Activated CD8-positive, alpha-beta memory T cell treated with anti-CD3 and anti-CD28 coated beads, Interleukin-2, amount 50 U/mL, for 48 hours (primary cell): ENCODE data around the gene SON.
"Not testable (repeated sequence)": the region's sequence is repeated elsewhere in the genome, so short reads cannot be mapped to it uniquely, and the experiment has no call there.

Experiments used
- DNase-seq: peaks from one replicate; pipeline ENCODE4 v3.0.0-alpha.2; 2020

SON gene

DNA sequence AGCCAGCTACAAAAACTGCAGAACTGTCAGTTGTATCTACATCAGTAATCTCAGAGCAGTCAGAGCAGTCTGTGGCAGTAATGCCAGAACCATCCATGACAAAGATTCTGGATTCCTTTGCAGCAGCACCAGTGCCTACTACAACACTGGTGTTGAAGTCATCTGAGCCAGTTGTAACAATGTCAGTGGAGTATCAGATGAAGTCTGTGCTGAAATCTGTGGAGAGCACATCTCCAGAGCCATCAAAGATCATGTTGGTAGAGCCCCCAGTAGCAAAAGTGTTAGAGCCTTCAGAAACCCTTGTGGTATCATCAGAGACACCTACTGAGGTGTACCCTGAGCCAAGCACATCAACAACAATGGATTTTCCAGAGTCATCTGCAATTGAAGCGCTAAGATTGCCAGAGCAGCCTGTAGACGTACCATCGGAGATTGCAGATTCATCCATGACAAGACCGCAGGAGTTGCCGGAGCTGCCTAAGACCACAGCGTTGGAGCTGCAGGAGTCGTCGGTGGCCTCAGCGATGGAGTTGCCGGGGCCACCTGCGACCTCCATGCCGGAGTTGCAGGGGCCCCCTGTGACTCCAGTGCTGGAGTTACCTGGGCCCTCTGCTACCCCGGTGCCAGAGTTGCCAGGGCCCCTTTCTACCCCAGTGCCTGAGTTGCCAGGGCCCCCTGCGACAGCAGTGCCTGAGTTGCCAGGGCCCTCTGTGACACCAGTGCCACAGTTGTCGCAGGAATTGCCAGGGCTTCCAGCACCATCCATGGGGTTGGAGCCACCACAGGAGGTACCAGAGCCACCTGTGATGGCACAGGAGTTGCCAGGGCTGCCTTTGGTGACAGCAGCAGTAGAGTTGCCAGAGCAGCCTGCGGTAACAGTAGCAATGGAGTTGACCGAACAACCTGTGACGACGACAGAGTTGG lies 7.3 kb downstream of the SON start:
- no peak for DNase-seq

DNA sequence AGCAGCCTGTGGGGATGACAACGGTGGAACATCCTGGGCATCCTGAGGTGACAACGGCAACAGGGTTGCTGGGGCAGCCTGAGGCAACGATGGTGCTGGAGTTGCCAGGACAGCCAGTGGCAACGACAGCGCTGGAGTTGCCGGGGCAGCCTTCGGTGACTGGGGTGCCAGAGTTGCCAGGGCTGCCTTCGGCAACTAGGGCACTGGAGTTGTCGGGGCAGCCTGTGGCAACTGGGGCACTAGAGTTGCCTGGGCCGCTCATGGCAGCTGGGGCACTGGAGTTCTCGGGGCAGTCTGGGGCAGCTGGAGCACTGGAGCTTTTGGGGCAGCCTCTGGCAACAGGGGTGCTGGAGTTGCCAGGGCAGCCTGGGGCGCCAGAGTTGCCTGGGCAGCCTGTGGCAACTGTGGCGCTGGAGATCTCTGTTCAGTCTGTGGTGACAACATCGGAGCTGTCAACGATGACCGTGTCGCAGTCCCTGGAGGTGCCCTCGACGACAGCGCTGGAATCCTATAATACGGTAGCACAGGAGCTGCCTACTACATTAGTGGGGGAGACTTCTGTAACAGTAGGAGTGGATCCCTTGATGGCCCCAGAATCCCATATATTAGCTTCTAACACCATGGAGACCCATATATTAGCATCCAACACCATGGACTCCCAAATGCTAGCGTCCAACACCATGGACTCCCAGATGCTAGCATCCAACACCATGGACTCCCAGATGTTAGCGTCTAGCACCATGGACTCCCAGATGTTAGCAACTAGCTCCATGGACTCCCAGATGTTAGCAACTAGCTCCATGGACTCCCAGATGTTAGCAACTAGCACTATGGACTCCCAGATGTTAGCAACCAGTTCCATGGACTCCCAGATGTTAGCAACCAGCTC lies 8.2 kb downstream of the SON start:
- no peak for DNase-seq

DNA sequence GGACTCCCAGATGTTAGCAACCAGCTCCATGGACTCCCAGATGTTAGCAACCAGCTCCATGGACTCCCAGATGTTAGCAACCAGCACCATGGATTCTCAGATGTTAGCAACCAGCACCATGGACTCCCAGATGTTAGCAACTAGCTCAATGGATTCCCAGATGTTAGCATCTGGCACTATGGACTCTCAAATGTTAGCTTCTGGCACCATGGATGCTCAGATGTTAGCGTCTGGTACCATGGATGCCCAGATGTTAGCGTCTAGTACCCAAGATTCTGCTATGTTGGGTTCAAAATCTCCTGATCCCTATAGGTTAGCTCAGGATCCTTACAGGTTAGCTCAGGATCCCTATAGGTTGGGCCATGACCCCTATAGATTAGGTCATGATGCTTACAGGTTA lies 8.8 kb downstream of the SON start:
- DNase-seq = no peak

DNA sequence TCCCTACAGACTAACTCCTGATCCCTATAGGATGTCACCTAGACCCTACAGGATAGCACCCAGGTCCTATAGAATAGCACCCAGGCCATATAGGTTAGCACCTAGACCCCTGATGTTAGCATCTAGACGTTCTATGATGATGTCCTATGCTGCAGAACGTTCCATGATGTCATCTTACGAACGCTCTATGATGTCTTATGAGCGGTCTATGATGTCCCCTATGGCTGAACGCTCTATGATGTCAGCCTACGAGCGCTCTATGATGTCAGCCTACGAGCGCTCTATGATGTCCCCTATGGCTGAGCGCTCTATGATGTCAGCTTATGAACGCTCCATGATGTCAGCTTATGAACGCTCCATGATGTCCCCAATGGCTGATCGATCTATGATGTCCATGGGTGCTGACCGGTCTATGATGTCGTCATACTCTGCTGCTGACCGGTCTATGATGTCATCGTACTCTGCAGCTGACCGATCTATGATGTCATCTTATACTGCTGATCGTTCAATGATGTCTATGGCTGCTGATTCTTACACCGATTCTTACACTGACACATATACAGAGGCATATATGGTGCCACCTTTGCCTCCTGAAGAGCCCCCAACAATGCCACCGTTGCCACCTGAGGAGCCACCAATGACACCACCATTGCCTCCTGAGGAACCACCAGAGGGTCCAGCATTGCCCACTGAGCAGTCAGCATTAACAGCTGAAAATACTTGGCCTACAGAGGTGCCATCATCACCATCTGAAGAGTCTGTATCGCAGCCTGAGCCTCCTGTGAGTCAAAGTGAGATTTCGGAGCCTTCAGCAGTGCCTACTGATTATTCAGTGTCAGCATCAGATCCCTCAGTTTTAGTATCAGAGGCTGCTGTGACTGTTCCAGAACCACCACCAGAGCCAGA lies 9.5 kb downstream of the SON start:
- DNase-seq = no peak

DNA sequence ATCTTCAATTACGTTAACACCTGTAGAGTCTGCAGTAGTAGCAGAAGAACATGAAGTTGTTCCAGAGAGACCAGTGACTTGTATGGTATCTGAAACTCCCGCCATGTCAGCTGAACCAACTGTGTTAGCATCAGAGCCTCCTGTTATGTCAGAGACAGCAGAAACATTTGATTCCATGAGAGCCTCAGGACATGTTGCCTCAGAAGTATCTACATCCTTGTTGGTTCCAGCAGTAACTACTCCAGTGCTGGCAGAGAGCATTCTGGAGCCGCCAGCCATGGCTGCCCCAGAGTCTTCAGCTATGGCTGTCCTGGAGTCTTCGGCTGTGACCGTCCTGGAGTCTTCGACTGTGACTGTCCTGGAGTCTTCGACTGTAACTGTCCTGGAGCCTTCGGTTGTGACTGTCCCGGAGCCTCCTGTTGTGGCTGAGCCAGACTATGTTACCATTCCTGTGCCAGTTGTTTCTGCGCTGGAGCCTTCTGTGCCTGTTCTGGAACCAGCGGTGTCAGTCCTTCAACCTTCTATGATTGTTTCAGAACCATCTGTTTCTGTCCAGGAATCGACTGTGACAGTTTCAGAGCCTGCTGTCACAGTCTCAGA lies 10.3 kb downstream of the SON start:
- DNase-seq = no peak

DNA sequence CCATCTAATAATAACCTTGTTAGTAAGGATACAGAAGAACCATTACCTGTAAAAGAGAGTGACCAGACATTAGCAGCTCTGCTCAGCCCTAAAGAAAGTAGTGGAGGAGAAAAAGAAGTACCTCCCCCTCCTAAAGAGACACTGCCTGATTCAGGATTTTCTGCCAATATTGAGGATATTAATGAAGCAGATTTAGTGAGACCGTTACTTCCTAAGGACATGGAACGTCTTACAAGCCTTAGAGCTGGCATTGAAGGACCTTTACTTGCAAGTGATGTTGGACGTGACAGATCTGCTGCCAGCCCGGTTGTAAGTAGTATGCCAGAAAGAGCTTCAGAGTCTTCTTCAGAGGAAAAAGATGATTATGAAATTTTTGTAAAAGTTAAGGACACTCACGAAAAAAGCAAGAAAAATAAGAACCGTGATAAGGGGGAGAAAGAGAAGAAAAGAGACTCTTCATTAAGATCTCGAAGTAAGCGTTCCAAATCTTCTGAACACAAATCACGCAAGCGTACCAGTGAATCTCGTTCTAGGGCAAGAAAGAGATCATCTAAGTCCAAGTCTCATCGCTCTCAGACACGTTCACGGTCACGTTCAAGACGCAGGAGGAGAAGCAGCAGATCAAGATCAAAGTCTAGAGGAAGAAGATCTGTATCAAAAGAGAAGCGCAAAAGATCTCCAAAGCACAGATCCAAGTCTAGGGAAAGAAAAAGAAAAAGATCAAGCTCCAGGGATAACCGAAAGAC lies 11.6 kb downstream of the SON start:
- no peak for DNase-seq

DNA sequence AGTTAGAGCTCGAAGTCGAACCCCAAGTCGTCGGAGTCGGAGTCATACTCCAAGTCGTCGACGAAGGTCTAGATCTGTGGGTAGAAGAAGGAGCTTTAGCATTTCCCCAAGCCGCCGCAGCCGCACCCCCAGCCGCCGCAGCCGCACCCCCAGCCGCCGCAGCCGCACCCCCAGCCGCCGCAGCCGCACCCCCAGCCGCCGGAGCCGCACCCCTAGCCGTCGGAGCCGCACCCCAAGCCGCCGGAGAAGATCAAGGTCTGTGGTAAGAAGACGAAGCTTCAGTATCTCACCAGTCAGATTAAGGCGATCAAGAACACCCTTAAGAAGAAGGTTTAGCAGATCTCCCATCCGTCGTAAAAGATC lies 12.1 kb downstream of the SON start:
- no peak for DNase-seq

DNA sequence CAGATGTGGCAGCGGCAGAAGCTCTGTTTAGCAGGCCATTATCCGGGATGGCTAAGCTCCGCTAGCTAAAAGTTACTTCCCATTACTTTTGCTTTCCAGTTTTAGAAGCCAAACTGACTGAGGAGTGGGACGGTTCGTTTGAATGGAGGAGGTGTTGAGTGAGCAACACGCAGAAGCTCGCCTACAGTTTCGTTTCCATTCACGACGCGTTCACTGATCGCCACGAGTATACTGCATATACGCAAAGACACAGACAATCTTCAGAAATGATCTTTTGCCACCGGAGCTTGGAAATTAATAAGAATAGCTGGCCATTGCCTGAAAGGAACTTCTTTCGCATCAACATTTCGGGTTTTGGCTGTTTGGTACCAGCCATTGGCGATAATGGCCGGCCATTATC lies 14.6 kb downstream of the SON start:
- DNase-seq = no peak

DNA sequence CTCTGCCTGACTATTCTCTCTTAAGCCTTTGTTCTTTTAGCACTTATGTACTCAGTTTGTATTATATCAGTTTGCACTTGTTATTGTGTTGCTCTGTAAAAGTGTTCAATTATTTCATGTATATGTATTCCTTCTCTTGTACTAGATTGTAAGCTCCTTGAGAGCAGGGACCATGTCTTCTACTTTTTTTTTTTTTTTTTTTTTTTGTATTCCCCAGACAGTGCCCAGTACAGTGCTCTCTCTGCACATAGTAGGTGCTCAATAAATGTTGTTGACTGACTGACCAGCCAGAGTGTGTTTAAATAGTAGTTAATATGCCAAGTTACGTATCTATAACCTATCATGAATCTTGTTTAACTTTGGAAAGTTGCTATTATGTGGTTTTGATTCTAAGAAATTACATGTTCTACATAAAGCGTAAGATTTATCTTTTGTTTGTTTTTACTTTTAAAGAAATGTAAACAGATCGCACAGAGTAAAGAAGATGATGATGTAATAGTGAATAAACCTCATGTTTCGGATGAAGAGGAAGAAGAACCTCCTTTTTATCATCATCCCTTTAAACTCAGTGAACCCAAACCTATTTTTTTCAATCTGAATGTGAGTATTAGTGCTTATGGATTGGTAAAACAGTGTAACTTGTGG lies 16.1 kb downstream of the SON start:
- DNase-seq = no peak

DNA sequence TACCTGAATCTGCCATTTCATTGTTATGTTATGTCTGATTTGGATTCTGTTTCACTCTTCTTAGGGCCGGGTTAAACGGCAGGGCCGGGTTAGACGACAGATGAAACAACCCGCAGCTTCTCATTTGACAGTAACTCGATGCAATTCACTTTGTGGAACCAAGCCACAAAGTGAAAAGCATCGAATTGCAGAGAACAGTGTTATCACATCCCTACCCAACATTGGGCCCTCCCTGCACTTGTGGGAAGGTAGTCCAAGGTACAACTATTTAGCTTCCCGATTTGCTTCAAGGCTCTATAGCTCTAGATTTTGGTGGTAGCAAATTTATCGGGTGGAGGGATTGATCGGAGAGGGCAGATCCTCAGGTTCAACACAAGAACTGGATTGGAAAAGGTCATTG lies 17.0 kb downstream of the SON start:
- no peak for DNase-seq

DNA sequence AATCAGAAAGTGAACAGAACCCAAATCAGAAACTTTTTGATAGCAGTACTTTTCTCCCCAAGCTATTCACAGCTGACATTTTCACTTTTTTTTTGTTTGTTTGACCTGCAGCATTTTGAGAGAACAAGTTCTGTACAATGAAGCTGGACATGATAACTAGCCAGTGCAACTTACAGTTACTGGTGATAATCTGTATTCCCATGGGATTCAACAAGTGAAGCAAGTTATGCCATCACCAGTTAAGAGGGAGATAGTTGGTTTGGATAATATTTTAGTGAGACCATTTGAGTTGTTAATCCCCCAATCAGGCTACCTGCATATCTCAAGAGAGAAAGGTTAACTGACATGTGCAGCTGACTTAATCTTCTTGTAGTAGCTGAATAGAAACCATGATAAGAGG lies 18.1 kb downstream of the SON start:
- DNase-seq = no peak

DNA sequence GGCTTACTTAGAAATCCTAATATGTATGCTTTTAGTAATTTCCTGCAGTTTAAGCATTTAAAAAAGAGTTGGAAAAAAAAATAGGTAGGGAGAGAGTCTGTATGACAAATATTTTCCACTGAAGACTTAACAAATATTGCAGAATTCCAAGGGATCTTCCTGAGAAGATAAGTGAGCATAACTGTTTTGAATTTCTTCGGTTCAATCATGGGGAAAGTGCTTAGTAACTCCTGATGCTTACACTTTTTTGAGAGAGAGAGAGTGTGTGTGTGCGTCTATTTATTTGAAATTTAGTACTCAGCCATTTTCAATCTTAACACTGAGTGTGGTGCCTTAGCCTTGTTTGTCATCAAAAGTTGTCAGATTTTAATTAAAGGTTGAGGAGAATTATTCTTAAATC lies 18.5 kb downstream of the SON start:
- no peak for DNase-seq

DNA sequence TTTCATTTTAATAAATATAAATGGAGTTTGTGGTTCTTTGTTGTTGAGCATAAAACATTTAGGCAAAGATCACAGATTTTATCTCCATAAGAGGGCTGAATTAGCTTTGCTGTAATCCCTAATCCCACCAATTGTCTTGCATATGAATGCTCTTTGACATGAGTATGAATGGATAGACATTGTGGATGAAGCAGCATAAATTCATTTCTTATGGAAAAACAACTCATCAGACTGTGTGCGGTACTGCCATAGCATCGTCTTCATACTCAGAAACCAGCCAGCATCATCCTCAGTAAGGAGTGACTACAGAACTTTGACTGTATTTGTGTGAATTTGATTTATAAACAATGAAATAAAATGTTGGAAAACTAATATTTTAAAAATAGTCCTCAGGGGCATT lies 19.6 kb downstream of the SON start:
- DNase-seq = no peak

DNA sequence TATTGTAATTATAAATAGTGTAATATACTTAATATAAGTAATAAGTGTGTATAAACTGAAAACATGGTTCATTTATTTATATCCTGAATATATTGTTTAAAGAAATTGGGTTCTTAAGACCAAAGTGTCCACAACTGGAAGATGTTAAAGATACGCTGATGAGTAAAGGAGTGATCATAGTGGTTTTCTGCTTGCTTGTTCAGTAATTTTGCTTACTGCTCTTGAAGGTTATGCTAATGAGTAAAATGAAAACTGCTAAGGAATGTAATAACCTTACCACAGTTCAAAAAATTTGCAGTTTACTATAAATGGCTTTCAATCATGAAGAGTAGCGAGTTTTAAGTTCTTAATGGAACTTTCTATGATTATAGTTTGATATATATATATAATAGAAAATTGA lies 23.7 kb downstream of the SON start:
- no peak for DNase-seq

DNA sequence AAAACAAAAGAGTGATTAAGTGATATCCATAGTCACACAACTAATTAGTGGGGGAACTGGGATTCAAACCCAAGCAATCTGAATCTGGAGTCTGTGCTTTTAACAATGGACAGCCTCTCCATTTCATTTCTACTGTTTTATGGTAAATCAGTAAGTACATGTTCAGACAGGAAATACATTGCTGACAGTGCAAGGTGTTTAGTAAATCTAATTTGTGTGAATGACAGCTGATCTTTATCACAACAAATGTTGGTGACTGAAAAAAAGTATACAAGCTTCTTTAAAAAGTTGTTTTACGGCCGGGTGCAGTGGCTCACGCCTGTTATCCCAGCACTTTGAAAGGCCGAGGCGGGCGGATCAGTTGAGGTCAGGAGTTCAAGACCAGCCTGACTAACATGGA lies 25.1 kb downstream of the SON start:
- no peak for DNase-seq

DNA sequence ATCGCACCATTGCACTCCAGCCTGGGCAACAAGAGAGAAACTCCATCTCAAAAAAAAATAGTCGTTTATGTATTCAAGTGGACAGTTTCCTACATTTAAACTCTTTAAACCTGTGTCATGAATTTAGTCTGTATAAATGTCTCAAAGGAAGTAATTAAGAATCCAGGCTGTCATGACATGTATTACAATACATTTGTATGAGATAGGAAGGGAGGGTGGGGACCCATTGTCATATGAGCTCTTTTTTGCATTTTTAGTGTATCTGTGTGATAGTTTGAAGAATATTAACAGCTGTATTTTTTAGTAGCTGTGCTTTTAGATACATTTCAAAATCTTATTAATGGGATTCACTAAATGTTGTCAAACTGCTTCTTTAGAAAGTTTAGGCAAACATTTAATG lies 25.6 kb downstream of the SON start:
- DNase-seq = no peak

DNA sequence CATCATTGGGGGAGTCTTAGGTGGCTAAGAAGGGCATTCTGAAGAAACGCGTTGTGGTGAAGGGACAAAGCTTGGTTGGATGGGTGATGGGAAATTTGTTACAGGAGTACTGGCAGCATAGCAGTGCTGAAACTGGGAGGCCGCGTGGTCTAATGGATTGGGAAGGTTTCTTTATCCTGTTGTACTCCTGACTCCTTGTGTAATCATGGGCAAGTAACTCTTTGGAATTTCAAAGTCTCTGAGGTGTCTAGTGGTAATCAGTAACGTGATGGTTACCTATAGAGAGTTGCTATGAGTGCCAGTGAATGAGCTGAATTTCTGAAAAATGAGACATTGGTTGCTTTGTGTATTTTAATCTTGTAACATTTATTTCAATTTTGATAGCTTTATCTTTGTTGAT lies 27.2 kb downstream of the SON start:
- DNase-seq = no peak

DNA sequence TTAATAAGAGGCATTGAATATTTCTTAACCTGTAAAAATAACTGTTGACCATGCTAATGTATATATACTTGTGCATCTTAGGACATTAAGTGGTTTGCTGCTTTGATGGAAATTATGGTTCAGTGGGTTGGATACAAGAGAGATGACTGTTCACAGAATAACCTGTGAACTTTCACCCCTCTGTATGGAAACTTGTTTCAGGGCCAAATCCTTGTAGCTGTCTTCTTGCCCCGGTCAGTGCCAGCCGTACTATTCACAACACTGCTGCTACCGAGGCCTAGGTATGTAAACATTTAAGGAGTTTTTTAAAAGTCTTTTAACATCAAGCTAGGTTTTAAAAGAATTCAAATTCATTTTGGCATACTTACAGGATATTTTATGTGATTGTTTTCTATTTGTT lies 29.5 kb downstream of the SON start:
- no peak for DNase-seq

DNA sequence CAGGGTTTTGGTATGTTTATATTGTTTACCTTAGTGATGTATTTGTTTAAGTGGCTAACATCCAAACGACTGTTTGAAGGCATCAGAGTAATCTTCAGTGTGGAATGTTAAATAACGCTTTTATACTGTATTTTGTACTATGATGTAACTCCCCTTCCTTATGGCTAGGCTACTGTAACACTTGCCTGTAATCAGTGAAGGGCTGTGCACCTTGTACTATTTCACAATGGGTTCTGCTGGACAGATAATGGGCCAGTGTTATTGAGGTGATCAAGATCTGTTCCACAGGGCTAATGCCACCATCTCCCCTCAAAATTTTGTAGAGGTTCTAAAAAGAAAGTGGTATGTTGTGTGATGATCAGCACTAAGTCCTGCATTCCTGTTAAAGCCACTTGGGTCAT lies 33.9 kb downstream of the SON start:
- not testable (repeated sequence) for DNase-seq

DNA sequence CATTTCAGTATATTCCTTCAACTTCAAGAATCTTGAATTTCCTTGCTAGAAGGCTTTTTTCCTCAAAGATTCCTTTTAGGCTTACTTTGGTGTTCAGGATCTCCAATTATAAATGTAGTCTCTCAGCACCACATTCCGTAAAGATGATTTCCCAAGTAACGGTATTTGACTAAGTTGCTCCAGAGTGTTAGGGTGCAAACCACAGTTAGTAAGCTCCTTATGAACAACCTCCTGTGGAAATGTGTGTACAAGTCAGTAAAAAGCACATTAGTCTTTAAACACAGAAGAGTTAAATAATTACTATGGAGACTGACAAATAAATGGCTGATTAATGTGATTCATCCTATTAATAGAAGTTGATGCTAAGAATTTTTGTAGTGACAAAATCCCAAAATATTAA lies 35.4 kb downstream of the SON start:
- no peak for DNase-seq

DNA sequence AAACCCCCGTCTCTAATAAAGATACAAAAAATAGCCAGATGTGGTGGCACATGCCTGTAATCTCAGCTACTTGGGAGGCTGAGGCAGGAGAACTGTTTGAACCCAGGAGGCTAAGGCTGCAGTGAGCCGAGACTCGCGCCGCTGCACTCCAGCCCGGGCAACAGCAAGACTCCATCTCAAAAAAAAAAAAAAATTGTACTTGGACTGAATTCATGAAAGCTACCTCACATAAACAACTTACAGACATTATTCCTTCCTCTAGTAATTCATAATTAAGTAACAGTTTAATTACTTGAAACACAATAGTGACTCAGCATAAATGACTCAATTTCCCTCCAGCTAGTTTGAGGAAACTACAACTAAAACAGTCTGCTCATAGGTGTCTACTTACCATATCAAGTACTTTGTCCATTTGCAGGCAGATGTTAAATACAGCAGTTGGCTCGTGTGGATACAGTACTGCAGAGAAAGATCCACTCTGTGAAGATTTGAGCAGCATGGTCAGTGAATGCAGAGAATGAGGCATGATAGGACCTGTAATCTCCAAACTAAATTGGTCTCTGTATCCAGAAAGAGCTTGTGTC lies 36.2 kb downstream of the SON start:
- DNase-seq = no peak
